Liver (tissue), 9 donors: ENCODE measurements around the gene DIP2A. TPM values are rescaled to one million over a fixed set of nuclear protein-coding genes. Genes with fewer than 3 reads are reported as not detected.

Experiments used
- DNase-seq: peaks from one replicate; pipeline ENCODE4 v3.0.0-alpha.2; 2017; ENCODE audit warnings: low spot score
- H3K27ac ChIP-seq, 2 donors: one replicate each; pipeline ENCODE4 v1.7.0; 2013; ENCODE audit warnings: inconsistent platforms in 2 of 2, low read length in 2 of 2, control low read depth in 1 of 2, low read depth in 1 of 2, mild to moderate bottlenecking in 1 of 2
- H3K27me3 ChIP-seq, 4 donors: one replicate each; pipeline versions ENCODE4 v1.6.1 to v1.7.0; 2013; ENCODE audit warnings: low read length in 3 of 4, inconsistent platforms in 1 of 4, mild to moderate bottlenecking in 1 of 4, moderate library complexity in 1 of 4; ENCODE audit not compliant: control insufficient read depth in 4 of 4, insufficient read depth in 4 of 4
- H3K36me3 ChIP-seq, 4 donors: one replicate each; pipeline versions ENCODE4 v1.6.1 to v1.7.0; 2013; ENCODE audit warnings: low read length in 3 of 4, mild to moderate bottlenecking in 3 of 4, low read depth in 1 of 4, moderate library complexity in 1 of 4; ENCODE audit not compliant: control insufficient read depth in 4 of 4, insufficient read depth in 3 of 4
- H3K4me1 ChIP-seq, 4 donors: one replicate each; pipeline versions ENCODE4 v1.6.1 to v1.7.0; 2013; ENCODE audit warnings: low read length in 3 of 4, mild to moderate bottlenecking in 3 of 4, moderate library complexity in 1 of 4; ENCODE audit not compliant: control insufficient read depth in 4 of 4, insufficient read depth in 4 of 4
- H3K4me3 ChIP-seq, 3 donors: one replicate each; pipeline versions ENCODE4 v1.6.1 to v1.7.0; 2013; ENCODE audit warnings: low read length in 3 of 3, control low read depth in 1 of 3, low read depth in 1 of 3, mild to moderate bottlenecking in 1 of 3
- H3K9ac ChIP-seq, 2 donors: one replicate each; pipeline ENCODE4 v1.7.0; 2013; ENCODE audit warnings: low read length in 2 of 2, mild to moderate bottlenecking in 2 of 2, moderate library complexity in 2 of 2, control low read depth in 1 of 2, low read depth in 1 of 2
- H3K9me3 ChIP-seq, 4 donors: one replicate each; pipeline versions ENCODE4 v1.6.1 to v1.7.0; 2013; ENCODE audit warnings: low read length in 3 of 4; ENCODE audit not compliant: control insufficient read depth in 4 of 4
- ATF3 ChIP-seq: IDR thresholded peaks from 2 replicates; pipeline ENCODE4 v1.6.1; 2016; ENCODE audit warnings: antibody characterized with exemption
- CTCF ChIP-seq: fragments of 150-350 bp; IDR thresholded peaks from 2 replicates; pipeline ENCODE4 v1.5.1; 2017; ENCODE audit warnings: improper control_type of control experiment, low read depth, low read length; ENCODE audit not compliant: missing input control
- EGR1 ChIP-seq, 2 donors: IDR thresholded peaks; 2 replicates each; pipeline ENCODE4 v1.6.1; 2016 to 2018; ENCODE audit warnings: antibody characterized with exemption in 2 of 2, low read depth in 2 of 2
- FOXA1 ChIP-seq: IDR thresholded peaks from 2 replicates; pipeline ENCODE4 v1.6.1; 2016; ENCODE audit warnings: antibody characterized with exemption
- FOXA2 ChIP-seq: IDR thresholded peaks from 2 replicates; pipeline ENCODE4 v1.6.1; 2016; ENCODE audit warnings: antibody characterized with exemption
- GABPA ChIP-seq, 2 donors: IDR thresholded peaks in 1 of 2; conservative IDR thresholded peaks in 1 of 2; 2 replicates each; pipeline ENCODE4 v1.6.1; 2016; ENCODE audit warnings: antibody characterized with exemption in 2 of 2, mild to moderate bottlenecking in 1 of 2, moderate library complexity in 1 of 2
- HNF4A ChIP-seq, 2 donors: conservative IDR thresholded peaks; 2 replicates each; pipeline ENCODE4 v1.6.1; 2016; ENCODE audit warnings: antibody characterized with exemption in 2 of 2, mild to moderate bottlenecking in 2 of 2
- HNF4G ChIP-seq: IDR thresholded peaks from 2 replicates; pipeline ENCODE4 v1.6.1; 2016; ENCODE audit warnings: antibody characterized with exemption
- JUND ChIP-seq, 2 donors: IDR thresholded peaks; 2 replicates each; pipeline ENCODE4 v1.6.1; 2016; ENCODE audit warnings: antibody characterized with exemption in 2 of 2
- MAX ChIP-seq: IDR thresholded peaks from 2 replicates; pipeline ENCODE4 v1.6.1; 2016; ENCODE audit warnings: antibody characterized with exemption
- NR2F2 ChIP-seq: IDR thresholded peaks from 2 replicates; pipeline ENCODE4 v1.6.1; 2016; ENCODE audit warnings: antibody characterized with exemption
- RAD21 ChIP-seq, 2 donors: IDR thresholded peaks; 2 replicates each; pipeline ENCODE4 v1.6.1; 2016; ENCODE audit warnings: antibody characterized with exemption in 2 of 2, mild to moderate bottlenecking in 2 of 2
- REST ChIP-seq: IDR thresholded peaks from 2 replicates; pipeline ENCODE4 v1.6.1; 2016; ENCODE audit warnings: antibody characterized with exemption, mild to moderate bottlenecking
- RXRA ChIP-seq, 2 donors: IDR thresholded peaks; 2 replicates each; pipeline ENCODE4 v1.6.1; 2017 to 2018; ENCODE audit warnings: antibody characterized with exemption in 2 of 2, mild to moderate bottlenecking in 1 of 2
- SP1 ChIP-seq: IDR thresholded peaks from 2 replicates; pipeline ENCODE4 v1.6.1; 2018; ENCODE audit warnings: antibody characterized with exemption, mild to moderate bottlenecking
- TAF1 ChIP-seq: conservative IDR thresholded peaks from 2 replicates; pipeline ENCODE4 v1.6.1; 2016; ENCODE audit warnings: antibody characterized with exemption, mild to moderate bottlenecking
- YY1 ChIP-seq: IDR thresholded peaks from 2 replicates; pipeline ENCODE4 v1.6.1; 2016; ENCODE audit warnings: antibody characterized with exemption, mild to moderate bottlenecking
- ZBTB33 ChIP-seq: IDR thresholded peaks from 2 replicates; pipeline ENCODE4 v1.6.1; 2016; ENCODE audit warnings: antibody characterized with exemption
- WGBS: extraction: QIAGEN DNeasy Blood & Tissue Kit; methylation state at CpG from one replicate; pipeline ENCODE4 v1.1.7; 2013; 5-methylcytosine and 5-hydroxymethylcytosine counted together
- polyA plus RNA-seq, 2 donors: library from polyadenylated mRNA; stranded (reverse) in 1 of 2; unstranded in 1 of 2; fragments of 200-250 nt in 1 of 2; fragments of >200 nt in 1 of 2; fragmentation: Nextera tagmentation in 1 of 2; extraction: Ambion mirVana in 1 of 2; gene quantifications; one replicate each; pipeline versions ENCODE4 v1.2.1 to v1.2.3, GENCODE V29; 2013 to 2015
- total RNA-seq, 2 donors: library from RNA; depleted of rRNA; stranded (reverse); fragments of >200 nt; gene quantifications; one replicate each; pipeline ENCODE4 v1.2.3, GENCODE V29; 2014
- donor health status: healthy.
- donor health status: healthy.
- donor health status: healthy.
- donor health status: healthy.
- donor health status: healthy.

The DIP2A gene
- total and polyA plus RNA-seq, 4 donors: 3.8 to 21.7 (median 7.5) TPM

GRCh38 chr21:46507562-46507961 is 48.9 kb downstream of the DIP2A start:
- peaks cover 6 to 37% (median 19%) of the 10 kb centered on the region in 4 donors for H3K36me3 ChIP-seq
- H3K9me3 ChIP-seq: no peaks in the 10 kb centered on the region
- DNase-seq: no peak
- H3K4me3 ChIP-seq: no peak overlapping the region
- H3K27me3 ChIP-seq: no peaks in the 10 kb centered on the region
- TF ChIP-seq GABPA (IDR thresholded peaks at IDR 0.05 in 1 of 2, conservative IDR thresholded peaks at IDR 0.05 in 1 of 2) (no peak), CTCF (no peak)
- H3K9ac ChIP-seq: no peak overlapping the region
- 98% methylated on average over 4 of the region's 4 CpGs for WGBS
- no peak overlapping the region for H3K27ac ChIP-seq
- H3K4me1 ChIP-seq: peaks cover 0 to 2% (median 0%) of the 10 kb centered on the region in 4 donors

GRCh38 chr21:46509741-46510502 is 51.2 kb downstream of the DIP2A start:
- peaks cover 6 to 31% (median 17%) of the 10 kb centered on the region in 4 donors for H3K36me3 ChIP-seq
- no peak for TF ChIP-seq HNF4G
- TF ChIP-seq SP1: no peak
- no peak for TF ChIP-seq ZBTB33
- TF ChIP-seq JUND (IDR thresholded peaks at IDR 0.05): no peak
- no peak for TF ChIP-seq TAF1
- TF ChIP-seq ATF3: no peak
- TF ChIP-seq MAX: no peak
- TF ChIP-seq YY1: no peak
- TF ChIP-seq FOXA2: no peak
- TF ChIP-seq CTCF: no peak
- TF ChIP-seq GABPA (IDR thresholded peaks at IDR 0.05 in 1 of 2, conservative IDR thresholded peaks at IDR 0.05 in 1 of 2): no peak
- TF ChIP-seq REST: no peak
- no peak for TF ChIP-seq NR2F2
- no peak for TF ChIP-seq HNF4A (conservative IDR thresholded peaks at IDR 0.05)
- no peak for TF ChIP-seq EGR1 (IDR thresholded peaks at IDR 0.05; ENCODE audit: low read depth in 2 of 2)
- TF ChIP-seq FOXA1: no peak
- no peak for TF ChIP-seq RAD21 (IDR thresholded peaks at IDR 0.05)
- TF ChIP-seq RXRA (IDR thresholded peaks at IDR 0.05): no peak
- peaks cover 0 to 7% (median 3%) of the 10 kb centered on the region in 4 donors for H3K4me1 ChIP-seq
- H3K27ac ChIP-seq: no peak overlapping the region
- no peak overlapping the region for H3K9ac ChIP-seq
- DNase-seq: no peak
- no peak overlapping the region for H3K4me3 ChIP-seq
- no peaks in the 10 kb centered on the region for H3K9me3 ChIP-seq
- H3K27me3 ChIP-seq: no peaks in the 10 kb centered on the region
- 85% methylated on average over 11 of the region's 11 CpGs for WGBS
